ENCODE results near the gene SKAP2.

GRCh38 chr7:26864309-26865093 lies at the start of gene SKAP2:
- TF ChIP-seq RFX5 (IDR thresholded peaks at IDR 0.05) (peak; percentile 64), BHLHE40 (IDR thresholded peaks at IDR 0.05; ENCODE audit: low read depth, low read length) (no peak), CHD4 (IDR thresholded peaks at IDR 0.05; ENCODE audit: borderline replicate concordance) (no peak), POLR2A (IDR thresholded peaks at IDR 0.05; ENCODE audit: low read length) (peak; percentile 70), CTCF (IDR thresholded peaks at IDR 0.05) (no peak), USF2 (IDR thresholded peaks at IDR 0.05) (peak; percentile 99), POLR2AphosphoS2 (conservative IDR thresholded peaks at IDR 0.05; ENCODE audit: low read length) (no peak), MAFK (IDR thresholded peaks at IDR 0.05; ENCODE audit: partially characterized antibody) (no peak)

Measured in A549 (cell line).